Fibroblast of lung (primary cell): ENCODE measurements around the gene TLR2.

Experiments used
- EZH2 ChIP-seq: IDR thresholded peaks from 2 replicates; pipeline ENCODE4 v1.5.1; 2012; ENCODE audit warnings: low read length, control low read depth, mild to moderate bottlenecking; ENCODE audit errors: missing control alignments
- TF ChIP-seq, protein P1 (sequence below), 2 donors: IDR thresholded peaks in 1 of 2; conservative IDR thresholded peaks in 1 of 2; 1 replicate in 1 of 2; 2 replicates in 1 of 2; pipeline ENCODE4 v1.5.1; 2011 to 2012; ENCODE audit warnings: low read length in 2 of 2, control low read depth in 1 of 2, inconsistent platforms in 1 of 2, low read depth in 1 of 2, mild to moderate bottlenecking in 1 of 2

GRCh38 chr4:153669838-153670237 lies 14.2 kb upstream of the TLR2 start:
- no peak for TF ChIP-seq EZH2
- TF ChIP-seq, protein P1, sequence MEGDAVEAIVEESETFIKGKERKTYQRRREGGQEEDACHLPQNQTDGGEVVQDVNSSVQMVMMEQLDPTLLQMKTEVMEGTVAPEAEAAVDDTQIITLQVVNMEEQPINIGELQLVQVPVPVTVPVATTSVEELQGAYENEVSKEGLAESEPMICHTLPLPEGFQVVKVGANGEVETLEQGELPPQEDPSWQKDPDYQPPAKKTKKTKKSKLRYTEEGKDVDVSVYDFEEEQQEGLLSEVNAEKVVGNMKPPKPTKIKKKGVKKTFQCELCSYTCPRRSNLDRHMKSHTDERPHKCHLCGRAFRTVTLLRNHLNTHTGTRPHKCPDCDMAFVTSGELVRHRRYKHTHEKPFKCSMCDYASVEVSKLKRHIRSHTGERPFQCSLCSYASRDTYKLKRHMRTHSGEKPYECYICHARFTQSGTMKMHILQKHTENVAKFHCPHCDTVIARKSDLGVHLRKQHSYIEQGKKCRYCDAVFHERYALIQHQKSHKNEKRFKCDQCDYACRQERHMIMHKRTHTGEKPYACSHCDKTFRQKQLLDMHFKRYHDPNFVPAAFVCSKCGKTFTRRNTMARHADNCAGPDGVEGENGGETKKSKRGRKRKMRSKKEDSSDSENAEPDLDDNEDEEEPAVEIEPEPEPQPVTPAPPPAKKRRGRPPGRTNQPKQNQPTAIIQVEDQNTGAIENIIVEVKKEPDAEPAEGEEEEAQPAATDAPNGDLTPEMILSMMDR (conservative IDR thresholded peaks at IDR 0.05 in 1 of 2, IDR thresholded peaks at IDR 0.05 in 1 of 2; ENCODE audit: low read depth in 1 of 2, low read length in 2 of 2): no peak
